GM12878 (cell line): ENCODE measurements around the gene FHOD3. TPM values are rescaled to one million over a fixed set of nuclear protein-coding genes. Genes with fewer than 3 reads are reported as not detected.

Experiments used
- ATAC-seq: fragments of 200-7000 bp; cut with Tn5 transposase; 3 replicates; pipeline ENCODE4 v1.9.1; 2020; ENCODE audit warnings: mild to moderate bottlenecking, moderate library complexity
- BruUV-seq: library from RNA; stranded (reverse); fragments of 400-500 nt; replicated peaks from 2 replicates; lab custom pipeline; 2021; lab: Mats Ljungman, UMichigan
- CTCF ChIA-PET: fragments of 300-600 bp; sonication (Branson Sonifier 250); formaldehyde crosslinking; extraction: SDS; loops from one replicate; lab custom pipeline; 2021; ENCODE audit warnings: inconsistent platforms; lab: Yijun Ruan, JAX
- POLR2A ChIA-PET: fragments of 350-600 bp; formaldehyde crosslinking; extraction: SDS; loops from one replicate; lab custom pipeline; 2021; ENCODE audit warnings: inconsistent platforms; lab: Charles Lee
- RAD21 ChIA-PET: fragments of 300-600 bp; sonication (Branson Sonifier 250); formaldehyde crosslinking; loops from one replicate; lab custom pipeline; 2023; ENCODE audit warnings: antibody characterized with exemption; ENCODE audit not compliant: unreplicated experiment; lab: Charles Lee
- SMC1A ChIA-PET: fragments of 300-600 bp; sonication (Branson Sonifier 250); formaldehyde crosslinking; loops from one replicate; lab custom pipeline; 2023; ENCODE audit not compliant: unreplicated experiment, uncharacterized antibody; lab: Charles Lee
- DNase-seq: peaks from one replicate; pipeline ENCODE4 v3.0.0-alpha.2; 2011; ENCODE audit warnings: low read depth, low spot score
- FAIRE-seq: peaks from 3 replicates; lab custom pipeline; 2011; peaks lifted over from hg19 to GRCh38; lab: Jason Lieb, UNC
- H2AFZ ChIP-seq: 2 replicates; pipeline ENCODE4 v1.6.0; 2011; ENCODE audit warnings: low read depth, low read length, control low read depth; ENCODE audit not compliant: control insufficient read depth
- H3K27ac ChIP-seq: 2 replicates; pipeline ENCODE4 v1.5.1; 2011; ENCODE audit warnings: control low read depth; ENCODE audit not compliant: control insufficient read depth, insufficient read depth
- H3K27me3 ChIP-seq, 2 experiments: replicated peaks in 1 of 2; 2 replicates each; pipeline versions ENCODE4 v1.6.0 to v1.6.1; 2011; ENCODE audit warnings: low read length in 1 of 2; ENCODE audit not compliant: control insufficient read depth in 2 of 2, insufficient read depth in 2 of 2
- H3K36me3 ChIP-seq, 2 experiments: 2 replicates each; pipeline ENCODE4 v1.5.1; 2011; ENCODE audit warnings: low read length in 1 of 2; ENCODE audit not compliant: control insufficient read depth in 2 of 2, insufficient read depth in 2 of 2
- H3K4me1 ChIP-seq: 2 replicates; pipeline ENCODE4 v1.6.1; 2011; ENCODE audit warnings: mild to moderate bottlenecking, low read length, moderate library complexity, mixed read lengths; ENCODE audit not compliant: control insufficient read depth, insufficient read depth
- H3K4me2 ChIP-seq: 2 replicates; pipeline ENCODE4 v1.6.0; 2011; ENCODE audit warnings: control low read depth; ENCODE audit not compliant: control insufficient read depth, insufficient read depth
- H3K4me3 ChIP-seq: fragments of 200-600 bp; sonication (generic); 2 replicates; pipeline ENCODE4 v1.5.1; 2016
- H3K79me2 ChIP-seq: 2 replicates; pipeline ENCODE4 v1.6.0; 2011; ENCODE audit warnings: low read length; ENCODE audit not compliant: control insufficient read depth, insufficient read depth
- H3K9ac ChIP-seq: 2 replicates; pipeline ENCODE4 v1.8.0; 2011; ENCODE audit warnings: low read length, control low read depth, mixed read lengths; ENCODE audit not compliant: control insufficient read depth, insufficient read depth
- H3K9me3 ChIP-seq: replicated peaks from 3 replicates; pipeline ENCODE4 v1.5.1; 2011; ENCODE audit warnings: mild to moderate bottlenecking, low read length; ENCODE audit not compliant: control insufficient read depth, insufficient read depth
- H4K20me1 ChIP-seq: 2 replicates; pipeline ENCODE4 v1.6.0; 2011; ENCODE audit not compliant: control insufficient read depth, insufficient read depth
- BMI1 ChIP-seq: fragments of 450-650 bp; IDR thresholded peaks from 2 replicates; pipeline ENCODE4 v1.6.1; 2016; ENCODE audit warnings: mild to moderate bottlenecking, moderate library complexity, borderline replicate concordance
- IKZF1 ChIP-seq: fragments of 450-650 bp; conservative IDR thresholded peaks from 2 replicates; pipeline ENCODE4 v1.6.1; 2017; ENCODE audit warnings: antibody characterized with exemption, mild to moderate bottlenecking
- JUND ChIP-seq: IDR thresholded peaks from 2 replicates; pipeline ENCODE4 v1.6.1; 2012; ENCODE audit warnings: low read depth, mild to moderate bottlenecking, low read length, improper control_type of control experiment, moderate library complexity
- LARP7 ChIP-seq: fragments of 450-650 bp; IDR thresholded peaks from 2 replicates; pipeline ENCODE4 v1.6.1; 2017; ENCODE audit warnings: mild to moderate bottlenecking
- MEF2B ChIP-seq: fragments of 450-650 bp; IDR thresholded peaks from 2 replicates; pipeline ENCODE4 v1.6.1; 2018; ENCODE audit warnings: mild to moderate bottlenecking, moderate library complexity; ENCODE audit not compliant: partially characterized antibody, poor library complexity, severe bottlenecking
- MYC ChIP-seq: IDR thresholded peaks from 2 replicates; pipeline ENCODE4 v1.6.1; 2011; ENCODE audit warnings: mild to moderate bottlenecking, low read length, moderate library complexity, inconsistent platforms; ENCODE audit not compliant: insufficient read depth, insufficient replicate concordance, insufficient read length, severe bottlenecking
- NR2C2 ChIP-seq: IDR thresholded peaks from 2 replicates; pipeline ENCODE4 v1.6.1; 2011; ENCODE audit warnings: borderline replicate concordance, low read depth; ENCODE audit not compliant: control insufficient read depth, insufficient read length
- PKNOX1 ChIP-seq: fragments of 450-650 bp; IDR thresholded peaks from 2 replicates; pipeline ENCODE4 v1.6.1; 2016; ENCODE audit warnings: mild to moderate bottlenecking
- PRDM15 ChIP-seq: fragments of 450-650 bp; formaldehyde crosslinking; IDR thresholded peaks from 2 replicates; pipeline ENCODE4 v1.4.0; 2020; ENCODE audit warnings: mild to moderate bottlenecking, moderate library complexity
- RFX5 ChIP-seq: IDR thresholded peaks from 2 replicates; pipeline ENCODE4 v1.6.1; 2011; ENCODE audit warnings: low read depth, low read length, improper control_type of control experiment
- SIN3A ChIP-seq: IDR thresholded peaks from 2 replicates; pipeline ENCODE4 v1.6.1; 2012; ENCODE audit warnings: low read depth, low read length, improper control_type of control experiment
- SUZ12 ChIP-seq: fragments of 200-600 bp; sonication (generic); IDR thresholded peaks from one replicate; pipeline ENCODE4 v1.6.1; 2018; ENCODE audit warnings: antibody characterized with exemption, mild to moderate bottlenecking; ENCODE audit not compliant: unreplicated experiment
- ZNF217 ChIP-seq: fragments of 450-650 bp; IDR thresholded peaks from 2 replicates; pipeline ENCODE4 v1.6.1; 2017; ENCODE audit warnings: antibody characterized with exemption, mild to moderate bottlenecking
- WGBS: methylation state at CpG from one replicate; pipeline ENCODE4 v1.1.6; 2016; ENCODE audit warnings: low lambda C conversion rate; ENCODE audit not compliant: insufficient replicate concordance, insufficient coverage; ENCODE audit errors: missing lambda C conversion rate; 5-methylcytosine and 5-hydroxymethylcytosine counted together
- in situ Hi-C: fragments of 300-500 bp; cut with MboI; formaldehyde crosslinking; loops from 9 replicates; pipeline ENCODE4 v1.14.3; 2018; ENCODE audit warnings: mixed read lengths
- intact Hi-C: fragments of 100-400 bp; cut with micrococcal nuclease; formaldehyde crosslinking; loops from one replicate; pipeline ENCODE4 v1.14.2; 2022; ENCODE audit not compliant: unreplicated experiment
- polyA plus RNA-seq, 11 experiments: library from polyadenylated mRNA; depleted of rRNA in 4 of 11; unstranded in 6 of 11; stranded (reverse) in 5 of 11; fragments of >200 nt; fragmentation: Nextera tagmentation in 4 of 11; fragmentation: Illumina TruSeq in 1 of 11; extraction: Ambion mirVana in 4 of 11; extraction: Trizol in 1 of 11; gene quantifications; 1 replicate in 1 of 11; 2 replicates in 10 of 11; pipeline versions ENCODE4 v1.2.1 to v1.2.3, GENCODE V29; 2011 to 2016; ENCODE audit warnings: inconsistent platforms in 2 of 11, missing spikeins in 2 of 11, low read depth in 1 of 11
- total RNA-seq, 4 experiments: library from RNA; depleted of rRNA in 3 of 4; stranded (reverse); fragments of >200 nt in 3 of 4; fragmentation: Illumina TruSeq in 1 of 4; extraction: Trizol in 1 of 4; gene quantifications; 2 replicates each; pipeline versions ENCODE4 v1.2.1 to v1.2.3, GENCODE V29; 2013 to 2021
- TF ChIP-seq, protein P1 (sequence below): IDR thresholded peaks from 2 replicates; pipeline ENCODE4 v1.6.1; 2011; ENCODE audit warnings: borderline replicate concordance, low read depth, mild to moderate bottlenecking, moderate library complexity, low read length; ENCODE audit not compliant: insufficient read depth, poor library complexity, severe bottlenecking

The FHOD3 gene
- total and polyA plus RNA-seq, 10 of the 15 experiments (the other 5 are each of a cell fraction or from before 2014, with no cell fraction given), result 0.77 to 26.7 (median 10.4) TPM

- DNase-seq (no peak), FAIRE-seq (no peak), ATAC-seq (no peak)
- Histone ChIP-seq H3K4me3 (no peak overlapping the region), H4K20me1 (no peaks in the 10 kb centered on the region), H3K4me1 (no peaks in the 10 kb centered on the region), H3K9me3 (no peaks in the 10 kb centered on the region; the same call in 2 of the 3 replicates), H3K79me2 (no peaks in the 10 kb centered on the region), H3K9ac (no peak overlapping the region), H2AFZ (no peak overlapping the region), H3K36me3 (no peaks in the 10 kb centered on the region; a peak in 1 of 4 replicates), H3K27me3 (no peaks in the 10 kb centered on the region), H3K27ac (no peak overlapping the region), H3K4me2 (no peak overlapping the region)
- in situ Hi-C loops (no loop called here), intact Hi-C loops (no loop called here)
- TF ChIP-seq SIN3A (no peak), MYC (no peak), BMI1 (no peak), JUND (no peak), SUZ12 (no peak), PRDM15 (CRISPR knock-in tag) (no peak), ZNF217 (no peak), PKNOX1 (no peak), RFX5 (no peak), NR2C2 (no peak), MEF2B (no peak), IKZF1 (no peak), LARP7 (no peak)
- TF ChIP-seq, protein P1, sequence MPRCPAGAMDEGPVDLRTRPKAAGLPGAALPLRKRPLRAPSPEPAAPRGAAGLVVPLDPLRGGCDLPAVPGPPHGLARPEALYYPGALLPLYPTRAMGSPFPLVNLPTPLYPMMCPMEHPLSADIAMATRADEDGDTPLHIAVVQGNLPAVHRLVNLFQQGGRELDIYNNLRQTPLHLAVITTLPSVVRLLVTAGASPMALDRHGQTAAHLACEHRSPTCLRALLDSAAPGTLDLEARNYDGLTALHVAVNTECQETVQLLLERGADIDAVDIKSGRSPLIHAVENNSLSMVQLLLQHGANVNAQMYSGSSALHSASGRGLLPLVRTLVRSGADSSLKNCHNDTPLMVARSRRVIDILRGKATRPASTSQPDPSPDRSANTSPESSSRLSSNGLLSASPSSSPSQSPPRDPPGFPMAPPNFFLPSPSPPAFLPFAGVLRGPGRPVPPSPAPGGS, result no peak
- 70% methylated on average over 6 of the region's 6 CpGs for WGBS
- ChIA-PET SMC1A (interaction anchor here (0.7 kb wide), 1 partner anchor 228 kb away, joined by 3 read pairs; no protein-coding TSS in a partner anchor), CTCF (no interaction called here), POLR2A (no interaction called here), RAD21 (no interaction called here)
- BruUV-seq, result no TSS peak
Measured at GRCh38 chr18:36627637-36628036, 330.1 kb downstream of the FHOD3 start.
